GM21447 (cell line): ENCODE measurements around the gene ADGRL4.

Source experiments
- ATAC-seq: cut with Tn5 transposase; IDR thresholded peaks from one replicate; pipeline ENCODE4 v1.9.1; 2021; ENCODE audit not compliant: unreplicated experiment

Gene ADGRL4

DNA sequence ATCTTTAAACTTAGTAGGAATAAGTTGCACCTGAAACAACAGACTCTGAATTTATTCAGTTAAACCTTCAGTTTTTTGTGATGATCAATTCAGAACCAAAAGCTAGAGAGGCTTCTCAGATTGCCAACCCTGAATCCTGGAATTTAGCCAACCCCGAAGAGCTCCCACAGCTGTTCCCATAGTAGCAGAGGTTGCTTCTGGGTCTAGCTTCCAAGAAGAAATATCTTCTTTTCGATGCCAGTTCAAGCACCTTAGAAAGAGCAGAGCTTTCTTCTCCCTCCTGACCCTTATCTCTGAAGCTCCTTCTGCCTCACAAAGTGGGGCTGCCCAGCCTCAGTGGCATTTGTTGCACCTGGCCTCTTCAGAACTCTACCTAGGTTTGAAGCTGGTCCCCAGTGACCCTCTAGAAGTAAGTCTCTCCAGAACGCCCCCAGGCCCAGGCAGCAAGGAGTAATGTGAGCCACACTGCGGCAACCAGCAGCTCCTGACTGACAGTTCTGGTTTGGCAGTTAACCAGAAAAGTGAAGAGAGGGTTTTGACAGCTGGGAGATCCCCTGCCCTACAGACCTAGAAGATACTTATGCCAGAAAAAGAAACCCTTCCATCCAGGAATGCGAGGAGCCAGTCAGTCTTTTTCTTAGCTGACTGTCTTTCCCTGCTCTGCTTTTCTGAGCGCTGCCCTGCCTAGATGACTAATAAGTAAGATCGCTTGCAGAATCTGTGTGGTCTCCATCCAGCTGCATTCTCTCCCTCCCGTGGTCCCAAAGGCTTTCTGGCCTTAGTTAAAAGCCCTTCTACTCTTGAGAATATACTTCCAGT lies 165.9 kb downstream of the ADGRL4 start:
- ATAC-seq = no peak
